Measurements from ENCODE around the gene COG1. TPM values are rescaled to one million over a fixed set of nuclear protein-coding genes. Genes with fewer than 3 reads are reported as not detected.

Gene COG1
- total and polyA plus RNA-seq, 2 of the 8 experiments (the other 6 are each of a cell fraction or from before 2014, with no cell fraction given) = 11.0 to 19.5 TPM

GRCh38 chr17:73194514-73195222 lies 1.8 kb downstream of the COG1 start (continued):
- TF ChIP-seq SAP30 (IDR thresholded peaks at IDR 0.05; ENCODE audit: insufficient read depth, insufficient replicate concordance, low read length) = no peak
